ENCODE results near the gene TKFC. TPM values are rescaled to one million over a fixed set of nuclear protein-coding genes. Genes with fewer than 3 reads are reported as not detected.

Gene TKFC
- total RNA-seq, 1 experiment from 2014 or later, result 168 TPM

- CTCF ChIA-PET, result no interaction called here
- H3K9me3 ChIP-seq (ENCODE audit: insufficient read depth, low read depth), result no peaks in the 10 kb centered on the region
- BruUV-seq (replicated peaks), result no TSS peak
- H3K79me2 ChIP-seq (ENCODE audit: low read depth), result no peaks in the 10 kb centered on the region
- no peak overlapping the region for H3K27ac ChIP-seq
- H3K4me3 ChIP-seq, result no peak overlapping the region
- H3K4me1 ChIP-seq (replicated peaks; ENCODE audit: insufficient read depth), result no peaks in the 10 kb centered on the region
- DNase-seq, result no peak
- POLR2A ChIA-PET (ENCODE audit: unreplicated experiment), result interaction anchor here (0.5 to 0.6 kb wide), 2 partner anchors 9 to 32 kb away, joined by 3 read pairs; partner anchors contain the start of genes CYB561A3 and TMEM138
- intact Hi-C loops (cut with micrococcal nuclease; ENCODE audit: unreplicated experiment), result no loop called here
- H2AFZ ChIP-seq, result no peak overlapping the region
- H3K36me3 ChIP-seq (ENCODE audit: low read depth), result 0 out of 2 replicates have a peak, but pooled peaks cover 7% of the 10 kb centered on the region
- H3F3A ChIP-seq (ENCODE audit: insufficient read depth, low read depth), result 0 out of 2 replicates have a peak, but pooled peaks cover 4% of the 10 kb centered on the region
- H3K27me3 ChIP-seq (ENCODE audit: insufficient read depth, low read depth), result no peaks in the 10 kb centered on the region
- no peaks in the 10 kb centered on the region for H3K9me2 ChIP-seq (ENCODE audit: insufficient read depth)
- H4K20me1 ChIP-seq (ENCODE audit: insufficient read depth), result no peaks in the 10 kb centered on the region
- no peak overlapping the region for H3K4me2 ChIP-seq
- TF ChIP-seq CTCF (conservative IDR thresholded peaks at IDR 0.05) (no peak), EZH2 (IDR thresholded peaks at IDR 0.05; ENCODE audit: low read depth) (no peak)
Observed at GRCh38 chr11:61353131-61354067, 20.4 kb downstream of the TKFC start.

GRCh38 chr11:61354208-61354607, 21.2 kb downstream of the TKFC start:
- H3K79me2 ChIP-seq (ENCODE audit: low read depth), result 0 out of 2 replicates have a peak, but pooled peaks cover under 1% of the 10 kb centered on the region
- H3K27ac ChIP-seq, result no peak overlapping the region
- CTCF ChIA-PET, result interaction anchor here (0.7 kb wide), 1 partner anchor 1024 kb away, joined by 3 read pairs; no protein-coding TSS in a partner anchor

More at GRCh38 chr11:61354208-61354607, 21.2 kb downstream of the TKFC start:
- Histone ChIP-seq H4K20me1 (ENCODE audit: insufficient read depth) (no peaks in the 10 kb centered on the region), H3K27me3 (ENCODE audit: insufficient read depth, low read depth) (no peaks in the 10 kb centered on the region), H3K9me2 (ENCODE audit: insufficient read depth) (no peaks in the 10 kb centered on the region), H3K4me2 (no peak overlapping the region), H3F3A (ENCODE audit: insufficient read depth, low read depth) (0 out of 2 replicates have a peak, but pooled peaks cover 4% of the 10 kb centered on the region), H3K9me3 (ENCODE audit: insufficient read depth, low read depth) (no peaks in the 10 kb centered on the region), H2AFZ (no peak overlapping the region), H3K4me3 (no peak overlapping the region), H3K4me1 (replicated peaks; ENCODE audit: insufficient read depth) (no peaks in the 10 kb centered on the region), H3K36me3 (ENCODE audit: low read depth) (0 out of 2 replicates have a peak, but pooled peaks cover 7% of the 10 kb centered on the region)
- TF ChIP-seq EZH2 (IDR thresholded peaks at IDR 0.05; ENCODE audit: low read depth) (no peak), CTCF (conservative IDR thresholded peaks at IDR 0.05) (no peak)
- intact Hi-C loops (cut with micrococcal nuclease; ENCODE audit: unreplicated experiment), result no loop called here
- BruUV-seq (replicated peaks), result TSS peak; percentile 7
- POLR2A ChIA-PET (ENCODE audit: unreplicated experiment), result interaction anchor here (0.6 to 0.7 kb wide), 2 partner anchors 31 to 1068 kb away, joined by 3 read pairs; no protein-coding TSS in a partner anchor
- no peak for DNase-seq

All from PC-9 (cell line).